GM13976 (cell line): ENCODE results near the gene CNPY1.

Source experiments
- DNase-seq: peaks from one replicate; pipeline ENCODE4 v3.0.0; 2012; ENCODE audit warnings: low spot score
- CTCF ChIP-seq: IDR thresholded peaks from 2 replicates; pipeline ENCODE4 v1.5.1; 2012; ENCODE audit warnings: borderline replicate concordance, mild to moderate bottlenecking; ENCODE audit not compliant: insufficient read depth; ENCODE audit errors: extremely low read depth, missing control alignments, control extremely low read depth
- in situ Hi-C: fragments of 300-500 bp; cut with MboI; formaldehyde crosslinking; loops from one replicate; pipeline ENCODE4 v1.12.0; 2022; ENCODE audit warnings: low sequenced_read_pairs, mixed read lengths, inconsistent platforms; ENCODE audit not compliant: unreplicated experiment

CNPY1 gene

GRCh38 chr7:155484483-155485399 is 61.6 kb downstream of the CNPY1 start:
- DNase-seq, result no peak
- TF ChIP-seq CTCF, result no peak
- in situ Hi-C loops, result no loop called here

DNA sequence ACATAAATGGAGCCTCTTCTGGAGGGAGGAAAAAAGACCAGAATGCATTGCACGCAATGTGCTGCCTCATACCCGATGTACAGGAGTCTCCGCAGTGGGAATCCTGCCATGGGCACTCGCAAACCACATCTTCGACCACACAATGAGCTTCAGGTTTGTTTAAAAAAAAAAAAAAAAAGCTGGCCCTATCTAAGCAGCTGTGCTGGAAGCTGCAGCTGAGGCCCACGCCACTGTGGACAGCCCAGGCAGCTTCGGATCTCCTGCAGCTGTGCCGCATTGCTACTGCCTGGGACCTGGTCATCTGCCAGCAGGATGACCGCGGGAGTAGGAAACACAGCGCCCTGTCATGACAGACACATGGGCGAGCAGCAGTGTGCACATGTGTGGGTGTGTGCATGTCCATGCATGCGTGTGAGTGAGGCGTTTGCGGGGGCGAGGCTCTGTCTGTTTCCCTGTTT is 62.5 kb downstream of the CNPY1 start:
- no peak for TF ChIP-seq CTCF
- DNase-seq, result no peak
- in situ Hi-C loops, result no loop called here

DNA sequence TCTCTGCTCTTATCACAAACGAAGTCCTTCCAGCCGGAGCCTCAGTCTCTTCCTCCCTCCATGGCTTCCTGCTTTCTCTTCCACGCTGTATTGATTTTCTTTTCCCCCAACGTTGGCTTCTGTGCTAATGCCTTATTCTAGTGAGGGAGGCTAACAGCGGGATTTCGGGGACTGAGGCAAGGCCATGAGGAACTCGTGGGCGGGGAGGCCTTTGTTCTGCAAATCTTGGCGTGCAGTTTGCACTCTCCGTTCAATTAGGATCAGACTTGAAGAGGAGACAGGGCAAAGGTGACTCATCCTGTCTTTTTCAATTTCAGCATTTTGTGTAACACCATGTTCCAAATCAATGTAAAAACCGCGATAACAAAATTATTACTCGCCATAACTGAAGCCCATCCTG is 63.1 kb downstream of the CNPY1 start:
- in situ Hi-C loops, result no loop called here
- no peak for DNase-seq
- TF ChIP-seq CTCF, result no peak

DNA sequence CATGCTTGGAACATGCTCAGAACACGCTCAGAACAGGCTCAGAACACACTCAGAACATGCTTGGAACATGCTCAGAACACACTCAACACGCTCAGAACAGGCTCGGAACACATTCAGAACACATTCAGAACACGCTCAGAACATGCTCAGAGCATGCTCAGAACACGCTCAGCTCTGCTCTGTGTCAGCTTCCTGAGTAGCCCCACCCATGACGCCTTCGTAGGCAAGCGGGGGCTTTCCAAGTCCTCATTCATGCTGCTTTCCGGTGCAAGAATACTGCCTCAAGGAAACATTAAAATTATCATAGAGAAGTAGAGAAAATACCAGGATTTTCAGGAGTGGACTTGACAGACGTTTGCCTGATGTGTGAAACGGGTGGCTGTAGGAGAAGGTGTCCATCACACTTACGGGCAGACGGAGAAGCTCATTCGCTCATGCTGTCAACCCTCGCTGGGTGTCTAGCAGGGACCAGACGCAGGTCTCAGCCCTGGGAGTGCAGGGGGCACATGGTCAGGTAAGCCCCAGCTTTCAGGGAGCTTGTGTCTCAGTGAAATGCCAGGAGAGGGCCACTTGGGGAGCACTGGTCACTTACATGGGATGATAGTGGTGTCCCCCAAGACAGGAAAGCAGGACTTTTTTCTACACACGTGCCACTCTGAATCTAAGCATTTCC is 63.7 kb downstream of the CNPY1 start:
- no peak for TF ChIP-seq CTCF
- in situ Hi-C loops, result no loop called here
- no peak for DNase-seq

- no peak for TF ChIP-seq CTCF
- in situ Hi-C loops, result no loop called here
- no peak for DNase-seq
These were observed 64.6 kb downstream of the CNPY1 start for GRCh38 chr7:155481764-155482163.

DNA sequence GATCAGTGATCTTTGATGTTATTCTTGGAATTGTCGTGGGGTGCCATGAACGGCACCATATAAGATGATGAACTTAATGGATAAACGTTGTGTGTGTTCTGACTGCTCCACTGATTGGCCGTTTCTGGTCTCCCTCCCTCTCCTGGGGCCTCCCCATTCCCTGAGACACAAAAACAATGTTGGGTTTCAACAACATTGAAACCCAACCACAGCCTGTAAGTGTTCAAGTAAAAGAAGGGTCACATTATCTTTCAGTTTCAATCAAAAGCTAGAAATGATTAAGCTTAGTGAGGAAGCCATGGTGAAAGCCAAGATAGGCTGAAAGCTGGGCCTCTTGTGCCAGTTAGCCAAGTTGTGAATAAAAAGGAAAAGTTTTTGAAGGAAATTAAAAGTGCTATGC is 68.9 kb downstream of the CNPY1 start:
- no peak for TF ChIP-seq CTCF
- no peak for DNase-seq
- in situ Hi-C loops, result no loop called here
